PC-9 (cell line): Measurements from ENCODE around the gene ADAT2. TPM values are rescaled to one million over a fixed set of nuclear protein-coding genes. Genes with fewer than 3 reads are reported as not detected.

Experiments
- Bru-seq: library from RNA; stranded (reverse); fragments of 400-500 nt; gene quantifications from one replicate; lab custom pipeline; 2021; lab: Mats Ljungman, UMichigan
- BruChase-seq, 2 experiments: library from RNA; stranded (reverse); fragments of 400-500 nt; gene quantifications; one replicate each; lab custom pipeline; 2021; lab: Mats Ljungman, UMichigan
- BruUV-seq: library from RNA; stranded (reverse); fragments of 400-500 nt; replicated peaks from 2 replicates; lab custom pipeline; 2021; lab: Mats Ljungman, UMichigan
- CTCF ChIA-PET: fragments of 300-600 bp; sonication (Branson Sonifier 250); formaldehyde crosslinking; loops from one replicate; lab custom pipeline; 2022; ENCODE audit warnings: antibody characterized with exemption; lab: Charles Lee
- POLR2A ChIA-PET: fragments of 300-600 bp; sonication (Branson Sonifier 250); formaldehyde crosslinking; loops from one replicate; lab custom pipeline; 2022; ENCODE audit warnings: antibody characterized with exemption; ENCODE audit not compliant: unreplicated experiment; lab: Charles Lee
- DNase-seq, 2 experiments: peaks; one replicate each; pipeline versions ENCODE4 v3.0.0 to v3.0.0-alpha.2; 2015 to 2022; ENCODE audit warnings: mixed read lengths in 1 of 2
- H2AFZ ChIP-seq: fragments of 200-600 bp; sonication (generic); 2 replicates; pipeline ENCODE4 v1.8.1; 2017; ENCODE audit warnings: antibody characterized with exemption
- H3F3A ChIP-seq: fragments of 200-600 bp; sonication (generic); 2 replicates; pipeline ENCODE4 v1.8.1; 2017; ENCODE audit warnings: antibody characterized with exemption, mild to moderate bottlenecking, low read depth; ENCODE audit not compliant: insufficient read depth
- H3K27ac ChIP-seq: fragments of 200-600 bp; sonication (generic); 2 replicates; pipeline ENCODE4 v1.6.1; 2016; ENCODE audit warnings: mixed run types
- H3K27me3 ChIP-seq: fragments of 200-600 bp; sonication (generic); 2 replicates; pipeline ENCODE4 v1.6.1; 2016; ENCODE audit warnings: low read depth, mixed run types; ENCODE audit not compliant: insufficient read depth
- H3K36me3 ChIP-seq: fragments of 200-600 bp; sonication (generic); 2 replicates; pipeline ENCODE4 v1.6.1; 2016; ENCODE audit warnings: low read depth, mixed run types
- H3K4me1 ChIP-seq: fragments of 200-600 bp; sonication (generic); replicated peaks from 2 replicates; pipeline ENCODE4 v1.6.1; 2016; ENCODE audit warnings: mixed run types; ENCODE audit not compliant: insufficient read depth
- H3K4me2 ChIP-seq: fragments of 200-600 bp; sonication (generic); 2 replicates; pipeline ENCODE4 v1.6.1; 2017; ENCODE audit warnings: mixed run types
- H3K4me3 ChIP-seq: fragments of 200-600 bp; sonication (generic); 2 replicates; pipeline ENCODE4 v1.6.1; 2016; ENCODE audit warnings: mixed run types
- H3K79me2 ChIP-seq: fragments of 200-600 bp; sonication (generic); 2 replicates; pipeline ENCODE4 v1.6.1; 2017; ENCODE audit warnings: low read depth, mixed run types
- H3K9me2 ChIP-seq: fragments of 200-600 bp; sonication (generic); 2 replicates; pipeline ENCODE4 v1.8.1; 2017; ENCODE audit warnings: mild to moderate bottlenecking; ENCODE audit not compliant: insufficient read depth
- H3K9me3 ChIP-seq: fragments of 200-600 bp; sonication (generic); 2 replicates; pipeline ENCODE4 v1.8.1; 2016; ENCODE audit warnings: low read depth; ENCODE audit not compliant: insufficient read depth
- H4K20me1 ChIP-seq: fragments of 200-600 bp; sonication (generic); 2 replicates; pipeline ENCODE4 v1.8.1; 2017; ENCODE audit not compliant: insufficient read depth
- EZH2 ChIP-seq: fragments of 200-600 bp; sonication (generic); IDR thresholded peaks from 2 replicates; pipeline ENCODE4 v1.8.0; 2017; ENCODE audit warnings: antibody characterized with exemption, low read depth
- intact Hi-C: fragments of 100-400 bp; cut with micrococcal nuclease; formaldehyde crosslinking; loops from one replicate; pipeline ENCODE4 v1.10.0; 2022; ENCODE audit not compliant: unreplicated experiment
- long read RNA-seq: library from polyadenylated mRNA; stranded (forward); transcript quantifications from one replicate; pipeline ENCODE4 v2.0.0, GENCODE V29; 2022
- total RNA-seq: library from RNA; stranded (reverse); gene quantifications from 2 replicates; pipeline ENCODE4 v1.2.3, GENCODE V29; 2021
- TF ChIP-seq, protein P1 (sequence below): fragments of 200-600 bp; sonication (generic); conservative IDR thresholded peaks from 2 replicates; pipeline ENCODE4 v1.6.1; 2017; ENCODE audit warnings: mixed run types, antibody characterized with exemption, mild to moderate bottlenecking, moderate library complexity

ADAT2 gene
- total RNA-seq: 5.5 and 6.0 TPM in 2 replicates
- Bru-seq, nascent RNA: percentile 66 among the genes with signal in this experiment
- BruChase-seq, experiment 1, labeled RNA remaining after a 2-hour chase: percentile 66 among the genes with signal in this experiment
- percentile 64 among the genes with signal in this experiment for BruChase-seq, experiment 2, labeled RNA remaining after a 6-hour chase
- long read RNA-seq, partial matches to known transcripts: 0 of 3 reads
- long read RNA-seq, other reads (novel, unspliced or antisense): 1 of 3 reads

DNA sequence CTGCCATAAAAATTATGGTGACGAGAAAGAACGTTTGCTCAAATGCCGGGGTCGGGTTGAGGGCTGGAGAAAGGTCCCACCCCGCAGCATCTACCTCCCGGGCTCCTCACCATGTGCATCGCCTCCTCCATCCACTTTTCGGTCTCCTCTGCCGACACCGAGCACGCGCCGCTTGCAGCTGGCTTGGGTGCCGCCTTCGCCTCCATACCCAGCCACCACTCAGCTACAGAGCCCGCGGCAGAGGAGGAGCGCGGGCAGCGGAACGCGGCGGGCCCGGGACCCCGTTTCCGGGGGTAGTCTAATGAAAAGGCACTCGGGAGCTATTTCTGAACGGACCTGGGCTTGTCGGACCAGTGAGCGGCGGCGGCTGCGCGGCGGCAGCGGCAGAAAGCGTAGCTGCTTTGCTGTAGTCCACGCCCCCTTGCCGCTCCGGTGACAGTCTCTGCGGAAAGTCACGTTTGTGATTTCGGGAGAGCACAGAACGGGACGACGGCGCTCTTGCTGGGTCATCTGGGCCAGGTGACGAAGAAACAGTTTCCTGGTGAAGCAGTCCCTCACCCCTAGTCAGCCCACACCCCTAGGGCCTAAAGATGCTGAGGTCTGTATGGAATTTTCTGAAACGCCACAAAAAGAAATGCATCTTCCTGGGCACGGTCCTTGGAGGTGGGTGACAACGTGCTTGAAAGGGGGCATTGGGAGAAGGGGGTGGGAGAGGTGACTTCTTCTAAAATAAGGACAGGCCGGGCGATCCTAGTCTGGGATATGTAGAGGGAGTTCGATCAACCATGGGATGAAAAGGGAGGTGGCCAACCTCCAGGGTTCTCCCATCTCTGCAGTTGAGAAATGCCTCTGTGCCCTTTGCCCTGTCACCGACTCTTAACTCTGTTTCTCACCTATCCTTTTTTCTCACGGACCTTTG is at the start of gene ADAT2, which contains the start of gene PEX3:
ADAT2 (minus strand) TSS at position 243 of the 919 bp plus-strand sequence; CDS start at position 206, 37 bp downstream.
PEX3 (plus strand) TSS at position 353 of the 919 bp plus-strand sequence; CDS start at position 591, 238 bp downstream.
- peak within 1 kb of the TSS; percentile 82 for H3K4me2 ChIP-seq
- H3F3A ChIP-seq: no peaks in the 10 kb centered on the region; the same call in 1 of the 2 replicates
- H3K9me3 ChIP-seq: no peaks in the 10 kb centered on the region
- H3K36me3 ChIP-seq: no peaks in the 10 kb centered on the region
- H3K79me2 ChIP-seq: peaks cover 61% of the 10 kb centered on the region
- CTCF ChIA-PET: interaction anchor here (0.6 to 1.5 kb wide), 2 partner anchors 23 to 578 kb away, joined by 4 to 7 read pairs; no protein-coding TSS in a partner anchor
- POLR2A ChIA-PET: interaction anchor here (0.5 to 0.7 kb wide), 6 partner anchors 9 to 676 kb away, joined by 3 to 5 read pairs (median 4); no protein-coding TSS in a partner anchor
- H2AFZ ChIP-seq: peak within 1 kb of the TSS; percentile 98
- no peaks in the 10 kb centered on the region for H4K20me1 ChIP-seq
- no peak for TF ChIP-seq EZH2
- TF ChIP-seq, protein P1, sequence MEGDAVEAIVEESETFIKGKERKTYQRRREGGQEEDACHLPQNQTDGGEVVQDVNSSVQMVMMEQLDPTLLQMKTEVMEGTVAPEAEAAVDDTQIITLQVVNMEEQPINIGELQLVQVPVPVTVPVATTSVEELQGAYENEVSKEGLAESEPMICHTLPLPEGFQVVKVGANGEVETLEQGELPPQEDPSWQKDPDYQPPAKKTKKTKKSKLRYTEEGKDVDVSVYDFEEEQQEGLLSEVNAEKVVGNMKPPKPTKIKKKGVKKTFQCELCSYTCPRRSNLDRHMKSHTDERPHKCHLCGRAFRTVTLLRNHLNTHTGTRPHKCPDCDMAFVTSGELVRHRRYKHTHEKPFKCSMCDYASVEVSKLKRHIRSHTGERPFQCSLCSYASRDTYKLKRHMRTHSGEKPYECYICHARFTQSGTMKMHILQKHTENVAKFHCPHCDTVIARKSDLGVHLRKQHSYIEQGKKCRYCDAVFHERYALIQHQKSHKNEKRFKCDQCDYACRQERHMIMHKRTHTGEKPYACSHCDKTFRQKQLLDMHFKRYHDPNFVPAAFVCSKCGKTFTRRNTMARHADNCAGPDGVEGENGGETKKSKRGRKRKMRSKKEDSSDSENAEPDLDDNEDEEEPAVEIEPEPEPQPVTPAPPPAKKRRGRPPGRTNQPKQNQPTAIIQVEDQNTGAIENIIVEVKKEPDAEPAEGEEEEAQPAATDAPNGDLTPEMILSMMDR: no peak
- H3K27ac ChIP-seq: peak within 1 kb of the TSS; percentile 47
- H3K4me3 ChIP-seq: peak within 1 kb of the TSS; percentile 77
- H3K4me1 ChIP-seq: peaks cover 22% of the 10 kb centered on the region
- no peaks in the 10 kb centered on the region for H3K27me3 ChIP-seq
- BruUV-seq: TSS peak; percentile 75
- DNase-seq: peak; percentile 84 to 94
- H3K9me2 ChIP-seq: no peaks in the 10 kb centered on the region
- intact Hi-C loops: loop anchor here (1.0 to 2.0 kb wide), 2 partner anchors 60 to 504 kb away; partner anchors contain the start of gene FUCA2

DNA sequence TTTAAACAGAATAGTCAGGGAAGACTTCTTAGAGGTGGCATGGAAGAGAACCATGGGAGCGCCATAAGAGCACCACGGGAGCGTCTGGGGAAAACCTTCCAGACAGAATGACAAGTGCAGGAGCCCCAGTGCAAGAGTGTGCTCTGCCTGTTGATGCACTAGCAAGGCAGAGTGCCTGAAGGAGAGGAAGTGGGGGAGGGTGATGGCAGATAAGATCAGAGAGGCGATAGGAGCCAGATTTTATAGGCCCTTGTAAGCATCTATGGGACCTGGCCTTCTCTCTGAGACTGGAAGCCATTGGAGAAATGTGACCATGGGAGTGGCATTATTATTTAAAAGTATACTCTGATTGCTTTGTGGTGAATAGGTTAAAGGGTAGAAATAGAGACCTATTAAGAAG is 47.9 kb upstream of the ADAT2 start:
- Histone ChIP-seq H3K4me2 (no peak overlapping the region), H3K4me1 (no peaks in the 10 kb centered on the region), H2AFZ (no peak overlapping the region), H3K9me3 (no peaks in the 10 kb centered on the region), H3K27me3 (no peaks in the 10 kb centered on the region), H3K79me2 (no peaks in the 10 kb centered on the region), H3K9me2 (no peaks in the 10 kb centered on the region), H3K4me3 (no peak overlapping the region), H3K27ac (no peak overlapping the region), H3F3A (0 out of 2 replicates have a peak, but pooled peaks cover 2% of the 10 kb centered on the region), H4K20me1 (no peaks in the 10 kb centered on the region; the same call in 1 of the 2 replicates), H3K36me3 (peaks cover 38% of the 10 kb centered on the region)
- POLR2A ChIA-PET: no interaction called here
- no TSS peak for BruUV-seq
- no peak for DNase-seq
- intact Hi-C loops: no loop called here
- CTCF ChIA-PET: interaction anchor here (0.6 kb wide), 1 partner anchor 895 kb away, joined by 7 read pairs; no protein-coding TSS in a partner anchor
- no peak for TF ChIP-seq EZH2

DNA sequence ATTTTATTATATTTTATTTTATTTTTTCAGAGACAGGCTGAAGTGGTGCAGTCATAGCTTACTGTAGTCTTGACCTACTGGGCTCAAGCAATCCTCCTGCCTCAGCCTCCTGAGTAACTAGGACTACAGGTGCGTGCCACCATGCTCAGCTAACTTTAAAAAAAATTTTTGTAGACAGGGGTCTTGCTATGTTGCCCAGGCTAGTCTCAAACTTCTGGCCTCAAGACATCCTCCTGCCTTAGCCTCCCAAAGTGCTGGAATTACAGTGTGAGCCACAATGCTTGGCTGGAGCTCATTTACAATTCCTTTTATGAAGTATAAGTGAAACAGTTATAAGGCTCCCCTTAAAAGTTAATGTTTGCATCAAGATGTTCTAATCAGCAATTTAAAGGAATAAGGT is 46.5 kb upstream of the ADAT2 start:
- Histone ChIP-seq H3K4me2 (no peak overlapping the region), H3K9me3 (no peaks in the 10 kb centered on the region), H3K27ac (no peak overlapping the region), H3K79me2 (no peaks in the 10 kb centered on the region), H3K27me3 (no peaks in the 10 kb centered on the region), H2AFZ (no peak overlapping the region), H4K20me1 (no peaks in the 10 kb centered on the region), H3K9me2 (no peaks in the 10 kb centered on the region), H3K4me3 (no peak overlapping the region), H3K4me1 (no peaks in the 10 kb centered on the region), H3F3A (peaks cover 15% of the 10 kb centered on the region; the same call in 1 of the 2 replicates), H3K36me3 (peaks cover 34% of the 10 kb centered on the region)
- TF ChIP-seq, protein P1: no peak
- no peak for TF ChIP-seq EZH2
- intact Hi-C loops: no loop called here
- POLR2A ChIA-PET: no interaction called here
- DNase-seq: no peak
- BruUV-seq: no TSS peak
- CTCF ChIA-PET: no interaction called here
